Measurements from ENCODE around the gene MDH1.
"Not testable (repeated sequence)": the region's sequence is repeated elsewhere in the genome, so short reads cannot be mapped to it uniquely, and the experiment has no call there.

Gene MDH1

GRCh38 chr2:63589148-63589958 lies 590 bp downstream of the MDH1 start:
- DNase-seq (ENCODE audit: low spot score): no peak

GRCh38 chr2:63590626-63591408 lies 2.1 kb downstream of the MDH1 start:
- DNase-seq (ENCODE audit: low spot score): no peak

GRCh38 chr2:63591566-63592175 lies 2.9 kb downstream of the MDH1 start:
- DNase-seq (ENCODE audit: low spot score): peak; percentile 9

GRCh38 chr2:63594660-63595059 lies 5.9 kb downstream of the MDH1 start:
- no peak for DNase-seq (ENCODE audit: low spot score)

- DNase-seq (ENCODE audit: low spot score): no peak
These were observed 7.7 kb downstream of the MDH1 start for GRCh38 chr2:63596401-63596883.

- DNase-seq (ENCODE audit: low spot score): no peak
These were observed 10.2 kb downstream of the MDH1 start for GRCh38 chr2:63598981-63599380.

DNA sequence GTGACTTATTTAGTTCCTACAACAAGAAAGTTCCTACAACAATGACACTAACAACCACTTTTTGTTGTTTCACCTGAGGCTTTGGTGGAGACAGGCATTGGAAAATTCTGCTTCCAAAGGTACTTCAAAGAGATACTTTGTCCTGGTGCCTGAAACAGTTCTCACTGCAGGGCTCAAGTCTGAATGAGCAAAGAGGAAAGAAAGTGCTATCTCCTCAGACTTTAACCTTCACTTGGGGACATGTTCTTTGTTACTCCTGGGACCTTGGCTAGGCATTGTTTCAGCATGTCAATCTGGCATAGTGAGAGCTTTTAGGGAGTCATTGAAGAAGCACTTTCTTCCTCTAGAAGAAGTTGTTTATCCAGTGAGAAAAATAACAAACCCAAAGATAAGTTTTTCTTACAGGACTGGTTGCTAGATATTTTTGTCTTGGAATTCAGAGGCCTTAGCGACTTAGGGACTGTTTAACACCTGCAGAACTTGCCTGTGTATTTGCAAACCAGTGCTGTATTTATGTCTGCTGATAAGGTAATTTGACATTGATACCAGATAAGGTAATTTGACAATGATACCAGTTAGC lies 12.2 kb downstream of the MDH1 start:
- no peak for DNase-seq (ENCODE audit: low spot score)

- no peak for DNase-seq (ENCODE audit: low spot score)
These were observed 15.9 kb downstream of the MDH1 start for GRCh38 chr2:63604666-63605065.

DNA sequence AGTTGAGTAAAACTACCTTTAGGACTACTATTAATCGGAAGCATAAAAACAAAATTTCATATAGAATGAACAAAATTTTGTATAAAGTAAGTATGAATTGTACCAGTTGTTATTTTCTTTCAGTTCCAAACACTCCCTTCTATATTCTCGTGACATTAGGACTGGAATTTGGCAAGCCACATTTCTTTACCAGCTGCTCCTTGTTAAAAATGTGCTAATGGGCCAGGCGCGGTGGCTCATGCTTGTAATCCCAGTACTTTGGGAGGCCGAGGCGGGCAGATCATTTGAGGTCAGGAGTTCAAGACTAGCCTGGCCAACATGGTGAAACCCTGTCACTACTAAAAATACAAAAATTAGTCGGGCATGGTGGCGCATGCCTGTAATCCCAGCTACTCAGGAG lies 20.1 kb downstream of the MDH1 start:
- DNase-seq (ENCODE audit: low spot score): not testable (repeated sequence)

DNA sequence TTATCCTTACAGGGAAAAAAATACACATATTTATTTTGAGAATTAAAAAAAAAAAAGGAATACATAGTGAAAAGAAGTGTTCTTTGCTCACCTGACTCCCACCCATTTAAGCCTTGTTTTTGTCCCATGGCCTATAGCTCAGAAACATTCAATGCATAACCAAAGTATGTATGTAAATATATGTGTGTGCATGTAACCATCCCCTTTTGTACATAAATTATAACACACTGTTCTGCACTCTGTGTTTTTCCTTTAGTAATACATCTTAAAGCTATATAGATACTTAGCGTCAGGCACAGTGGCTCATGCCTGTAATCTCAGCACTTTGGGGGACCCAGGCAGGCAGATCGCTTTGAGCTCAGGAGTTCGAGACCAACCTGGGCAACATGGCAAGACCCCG lies 21.8 kb downstream of the MDH1 start:
- no peak for DNase-seq (ENCODE audit: low spot score)

- DNase-seq (ENCODE audit: low spot score): no peak
These were observed 24.7 kb downstream of the MDH1 start for GRCh38 chr2:63613391-63613901.

GRCh38 chr2:63614448-63614968 lies 25.7 kb downstream of the MDH1 start:
- DNase-seq (ENCODE audit: low spot score): no peak

GRCh38 chr2:63614983-63615945 lies 26.5 kb downstream of the MDH1 start:
- DNase-seq (ENCODE audit: low spot score): no peak

DNA sequence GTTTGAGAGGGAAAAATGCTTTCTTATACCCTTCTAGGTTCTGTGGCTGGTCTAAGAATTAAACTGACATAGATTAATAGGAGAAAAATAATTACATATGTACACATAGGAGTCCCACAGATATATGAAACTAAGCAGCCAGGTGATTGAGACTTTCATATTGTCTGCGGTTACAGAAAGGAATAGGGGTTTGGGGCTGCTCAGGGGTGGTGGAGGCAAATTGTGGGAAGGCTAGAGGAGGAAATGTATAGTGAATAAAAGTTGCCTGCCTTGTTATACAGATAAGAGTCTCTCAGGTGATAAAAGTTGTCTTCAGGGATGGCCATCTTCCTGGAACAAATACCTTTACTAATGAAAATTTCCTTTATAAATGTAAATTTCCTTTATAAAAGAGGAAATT lies 28.6 kb downstream of the MDH1 start:
- no peak for DNase-seq (ENCODE audit: low spot score)

DNA sequence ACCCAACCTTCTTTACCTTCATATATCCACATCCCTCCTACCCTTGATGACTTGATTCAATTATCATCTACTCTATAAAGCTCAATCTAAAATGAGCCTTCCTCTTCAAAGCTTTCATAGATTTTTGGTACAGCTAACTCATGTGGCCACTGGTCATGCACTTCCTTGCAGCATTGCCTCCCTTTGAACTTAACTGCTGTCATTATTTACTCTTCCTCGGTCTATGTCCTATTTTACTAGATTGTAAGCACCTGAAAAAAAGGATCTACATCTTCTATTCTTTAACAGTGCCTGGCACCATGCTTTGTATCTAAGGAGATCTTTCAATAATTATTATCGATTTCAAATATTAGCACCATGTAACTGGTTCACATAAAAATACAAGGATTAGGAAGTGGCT lies 30.6 kb downstream of the MDH1 start:
- no peak for DNase-seq (ENCODE audit: low spot score)

- DNase-seq (ENCODE audit: low spot score): no peak
These were observed 34.0 kb downstream of the MDH1 start for GRCh38 chr2:63622751-63623150.

- not testable (repeated sequence) for DNase-seq (ENCODE audit: low spot score)
These were observed 35.0 kb downstream of the MDH1 start for GRCh38 chr2:63623763-63624162.

GRCh38 chr2:63627866-63628265 lies 39.1 kb downstream of the MDH1 start:
- DNase-seq (ENCODE audit: low spot score): no peak

- DNase-seq (ENCODE audit: low spot score): no peak
These were observed 39.7 kb downstream of the MDH1 start for GRCh38 chr2:63628403-63628942.

DNA sequence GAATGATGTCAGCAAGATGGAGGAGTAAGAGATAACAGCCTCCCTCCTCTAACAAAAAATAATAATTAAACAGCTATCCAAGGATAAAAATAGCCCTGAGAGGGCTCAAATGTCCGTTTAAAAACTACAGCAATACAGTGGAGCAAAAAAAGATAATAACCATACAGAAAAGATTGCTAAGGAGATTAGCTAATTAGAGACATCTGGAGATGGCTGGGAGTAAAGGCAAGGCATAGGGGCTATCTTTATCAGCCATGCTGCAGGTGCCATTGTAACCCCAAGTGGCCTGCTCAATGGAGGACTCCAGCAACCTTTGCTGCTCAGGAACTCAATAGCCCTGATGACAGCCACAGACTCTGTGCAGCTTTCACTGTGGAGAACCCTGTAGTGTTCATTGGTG lies 42.7 kb downstream of the MDH1 start:
- DNase-seq (ENCODE audit: low spot score): no peak
